ENCODE measurements around the gene RPS6KA5.
"Not testable (repeated sequence)": the region's sequence is repeated elsewhere in the genome, so short reads cannot be mapped to it uniquely, and the experiment has no call there.

Gene RPS6KA5

DNA sequence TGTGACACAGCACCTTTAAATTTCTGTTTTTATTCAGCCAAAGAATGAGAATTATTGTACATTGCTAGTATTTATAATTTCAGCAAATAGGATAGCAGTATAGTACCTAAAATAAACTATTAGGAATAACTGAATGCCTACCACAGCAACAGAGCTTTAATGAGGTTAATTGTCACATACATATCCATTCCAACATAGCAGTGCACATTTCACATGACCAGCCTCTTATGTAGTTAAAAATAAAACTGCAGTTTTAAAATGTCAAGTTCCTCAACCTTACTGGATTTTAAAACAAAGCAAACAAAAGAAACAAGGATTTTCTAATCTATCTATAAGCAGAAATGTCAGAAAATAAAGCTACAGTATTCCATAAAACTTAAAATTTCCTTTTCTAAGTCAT is 193.6 kb downstream of the RPS6KA5 start:
- peak in 2 of 4 experiments; percentile 40 to 58 for DNase-seq

- no peak for DNase-seq
These were observed 195.7 kb downstream of the RPS6KA5 start for GRCh38 chr14:90864741-90865140.

DNA sequence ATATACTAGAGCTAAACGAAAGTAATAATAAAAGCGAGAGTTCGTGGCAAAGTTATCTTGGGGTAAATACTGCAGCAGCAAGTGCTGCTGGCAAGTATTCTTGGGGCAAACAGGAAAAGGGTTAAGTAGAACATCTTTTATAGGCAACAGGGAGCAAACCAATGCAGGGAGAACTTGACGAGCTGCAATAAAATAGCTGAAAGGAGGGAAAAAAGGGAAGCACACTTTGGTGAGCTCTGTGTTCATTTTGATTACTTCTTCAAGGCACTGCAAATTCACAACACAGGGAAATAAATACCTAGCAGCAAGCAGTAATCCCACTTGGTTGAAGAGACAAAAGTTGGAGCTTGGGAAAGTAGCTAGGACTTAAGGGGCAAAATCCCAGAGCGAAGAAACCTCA is 201.9 kb downstream of the RPS6KA5 start:
- DNase-seq = no peak

DNA sequence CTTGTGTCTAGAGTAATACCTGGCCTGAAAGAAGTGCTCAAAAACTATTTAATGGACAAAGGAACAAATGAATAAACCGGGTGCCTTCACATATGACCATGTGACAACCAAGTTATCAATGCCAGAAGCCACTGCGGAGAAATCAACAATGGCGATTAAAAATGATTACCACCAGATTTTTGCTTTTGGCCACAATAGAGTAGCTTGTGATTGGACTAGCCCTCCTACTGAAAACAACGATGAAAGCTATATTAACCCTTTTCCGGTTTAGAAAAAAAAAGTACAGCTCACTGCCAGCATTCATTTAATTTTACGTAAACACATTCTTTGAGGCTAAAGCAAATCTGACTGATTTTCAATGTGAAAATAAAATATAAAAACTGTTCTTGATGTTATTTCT is 202.6 kb downstream of the RPS6KA5 start:
- no peak for DNase-seq

DNA sequence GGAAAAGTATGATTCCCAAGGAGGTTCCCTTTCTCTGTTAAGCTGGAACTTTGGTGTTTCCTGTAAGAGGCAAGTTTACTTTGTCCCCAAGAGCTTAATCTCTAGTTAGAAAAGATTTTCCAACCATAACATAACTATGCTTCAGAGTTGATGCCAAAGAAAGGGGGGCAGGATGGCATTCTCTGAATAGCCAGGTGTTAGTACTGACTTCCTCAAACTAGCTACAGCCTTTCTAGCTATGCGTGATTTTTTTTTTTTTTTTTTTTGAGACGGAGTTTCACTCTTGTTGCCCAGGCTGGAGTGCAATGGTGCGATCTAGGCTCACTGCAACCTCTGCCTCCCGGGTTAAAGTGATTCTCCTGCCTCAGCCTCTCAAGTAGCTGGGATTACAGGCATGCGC is 204.3 kb downstream of the RPS6KA5 start:
- not testable (repeated sequence) for DNase-seq

DNA sequence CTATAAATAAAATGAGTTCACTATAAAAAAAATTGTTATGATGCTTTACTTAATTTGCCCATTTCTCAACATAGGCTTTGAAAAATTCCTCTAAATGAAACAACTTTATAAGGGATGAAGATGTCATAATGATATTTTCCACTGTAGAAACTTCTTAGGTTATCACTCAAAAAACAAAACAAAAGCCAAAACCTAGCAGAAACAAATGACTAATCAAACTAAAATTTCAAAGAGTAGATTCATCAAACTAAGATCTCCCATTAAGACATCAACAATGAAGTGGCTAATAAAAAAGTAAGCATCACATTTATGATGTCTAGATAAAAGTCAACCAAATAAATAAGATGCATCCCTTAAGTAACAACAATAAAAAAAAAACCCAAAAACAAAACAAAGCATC is 207.3 kb downstream of the RPS6KA5 start:
- DNase-seq = no peak

- DNase-seq = no peak
These were observed 209.0 kb downstream of the RPS6KA5 start for GRCh38 chr14:90851327-90852036.

DNA sequence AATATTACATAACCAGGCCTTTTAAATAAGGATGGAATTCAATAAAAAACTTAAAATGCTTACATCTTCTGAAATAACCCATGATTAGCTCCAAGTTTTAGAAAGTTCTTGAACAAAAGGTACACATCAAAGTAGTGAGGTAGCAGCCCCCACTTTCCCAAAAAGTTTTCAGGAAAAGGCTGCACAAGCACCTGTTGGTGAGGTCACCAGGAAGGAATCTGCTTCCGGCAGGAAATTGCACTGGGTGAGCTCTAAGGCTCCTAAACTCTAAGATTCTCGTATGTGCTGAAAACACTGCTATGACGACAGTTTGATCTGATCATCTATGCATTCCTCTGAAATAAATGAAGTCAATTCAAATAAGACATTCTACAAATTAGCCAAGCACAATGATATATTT is 210.0 kb downstream of the RPS6KA5 start:
- no peak for DNase-seq

DNA sequence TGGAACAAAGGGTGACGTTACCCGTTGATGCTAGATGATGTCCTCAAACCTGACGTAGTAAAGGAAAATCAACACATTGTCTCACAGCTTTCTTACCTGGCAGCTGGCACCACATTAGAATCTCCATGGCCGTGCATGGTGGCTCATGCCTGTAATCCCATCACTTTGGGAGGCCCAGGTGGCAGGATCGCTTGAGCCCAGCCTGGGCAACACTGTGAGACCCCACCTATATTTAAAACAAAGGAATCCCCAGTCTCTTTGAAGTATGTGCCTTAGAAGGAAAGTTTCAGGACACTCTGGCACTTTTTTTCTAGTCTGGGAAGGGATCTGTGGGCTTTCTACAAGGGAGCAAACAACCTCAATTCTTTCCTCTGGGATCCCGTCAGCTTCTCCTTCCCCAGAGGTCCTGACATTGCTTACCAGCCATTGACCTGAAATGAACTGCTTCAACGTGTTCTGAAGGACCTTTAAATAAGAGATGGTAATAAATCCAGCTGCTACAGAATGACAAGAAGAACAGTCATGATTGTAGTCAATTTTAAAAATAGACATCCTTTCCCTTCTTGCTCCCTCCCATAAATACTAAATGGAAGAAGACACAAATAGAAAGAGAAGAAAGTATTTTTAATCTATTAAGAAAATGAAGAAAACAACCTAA is 210.5 kb downstream of the RPS6KA5 start:
- no peak for DNase-seq

DNA sequence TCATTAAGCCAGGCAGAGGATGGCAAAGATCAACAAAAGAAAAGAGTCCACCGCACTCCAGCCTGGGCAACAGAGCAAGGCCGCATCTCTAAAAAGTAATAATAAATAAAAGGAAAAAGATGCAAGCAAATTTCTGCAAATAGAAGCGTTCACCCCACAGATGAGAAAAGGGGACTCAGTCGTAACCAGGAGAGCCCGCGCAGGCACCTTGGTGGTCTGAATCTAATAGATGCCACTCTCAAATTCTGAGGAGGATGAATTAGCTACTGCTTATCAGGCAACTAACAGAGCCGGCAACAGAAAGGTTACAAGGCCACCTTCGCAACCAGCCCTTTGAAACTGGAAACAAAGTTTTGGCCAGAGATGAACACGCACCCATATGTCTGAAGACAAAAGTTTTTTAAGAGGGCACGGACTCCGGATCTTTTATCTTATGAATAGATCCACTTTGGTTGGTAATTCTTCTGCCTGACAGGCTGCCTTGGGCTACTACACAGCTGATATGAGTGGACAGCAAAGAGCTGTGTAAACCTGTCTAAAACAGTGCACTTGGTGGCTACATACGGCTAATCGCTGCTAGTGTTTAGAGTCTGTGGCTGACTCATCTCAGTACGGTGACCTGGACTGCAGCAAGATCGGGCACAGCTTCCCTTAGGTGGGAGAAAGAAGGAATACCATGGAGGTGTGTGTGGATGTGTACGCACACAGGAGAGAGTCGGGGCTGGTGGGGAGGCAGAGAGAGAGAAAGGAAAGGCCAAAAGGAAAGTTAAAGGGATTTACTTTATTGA is 211.3 kb downstream of the RPS6KA5 start:
- no peak for DNase-seq

DNA sequence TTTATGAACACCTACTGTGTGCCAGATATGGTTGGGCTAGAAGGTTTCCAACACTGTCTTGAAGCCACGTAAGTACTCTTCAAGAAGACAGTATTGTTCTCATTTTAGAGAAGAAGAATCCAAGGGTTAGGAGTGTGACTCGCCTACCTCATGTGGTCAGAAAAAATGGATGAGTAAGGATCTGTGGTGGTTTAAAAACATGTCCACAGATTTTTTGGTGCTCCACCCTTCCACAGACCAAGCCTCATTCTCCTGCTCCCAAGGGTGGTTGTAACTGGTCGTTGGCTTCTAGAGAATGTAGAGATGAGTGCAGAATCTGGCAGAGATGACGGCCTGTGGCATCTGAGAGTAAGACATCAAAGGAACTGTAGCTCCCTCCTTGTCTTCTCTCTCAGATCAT is 213.9 kb downstream of the RPS6KA5 start:
- DNase-seq = peak in 3 of 4 experiments; percentile 16 to 60 (median 57)

DNA sequence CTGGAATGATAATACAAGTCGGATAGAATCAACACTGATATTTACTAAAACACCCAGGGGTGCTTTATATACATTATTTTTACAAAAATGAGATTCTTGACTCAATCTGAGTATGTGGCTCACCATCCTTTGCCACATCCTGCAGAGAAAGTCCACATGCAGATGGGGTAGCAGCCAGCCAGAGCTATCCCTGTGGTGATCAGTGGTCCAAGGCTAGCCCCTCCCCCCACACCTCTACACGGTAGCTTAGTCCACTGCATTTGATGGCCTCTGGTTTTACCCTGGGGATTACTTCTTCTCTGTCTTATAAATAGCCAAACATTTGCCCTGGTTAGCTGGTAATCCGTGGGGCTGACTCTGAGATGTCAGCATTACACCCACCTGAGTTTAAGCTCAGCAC is 216.1 kb downstream of the RPS6KA5 start:
- DNase-seq = no peak

DNA sequence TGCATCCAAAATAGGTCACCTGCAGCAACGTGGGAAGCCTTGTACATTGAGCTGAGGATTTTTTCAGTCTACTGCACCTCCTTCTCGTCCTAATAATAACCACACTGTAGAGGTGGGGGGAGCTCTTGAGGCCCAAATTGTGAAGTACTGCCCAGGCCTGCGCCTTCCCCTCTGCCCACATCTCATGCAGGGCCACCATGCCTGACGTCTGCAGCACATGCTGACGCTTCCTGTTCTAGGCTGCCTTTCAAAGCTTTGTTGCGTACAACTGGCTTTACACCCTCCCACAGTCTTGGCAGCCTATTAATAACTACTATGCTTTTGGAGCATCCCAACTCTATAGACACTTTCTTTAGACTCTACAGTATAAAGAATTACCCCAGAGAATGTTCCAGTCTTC is 217.7 kb downstream of the RPS6KA5 start:
- peak; percentile 88 to 96 (median 92) for DNase-seq

DNA sequence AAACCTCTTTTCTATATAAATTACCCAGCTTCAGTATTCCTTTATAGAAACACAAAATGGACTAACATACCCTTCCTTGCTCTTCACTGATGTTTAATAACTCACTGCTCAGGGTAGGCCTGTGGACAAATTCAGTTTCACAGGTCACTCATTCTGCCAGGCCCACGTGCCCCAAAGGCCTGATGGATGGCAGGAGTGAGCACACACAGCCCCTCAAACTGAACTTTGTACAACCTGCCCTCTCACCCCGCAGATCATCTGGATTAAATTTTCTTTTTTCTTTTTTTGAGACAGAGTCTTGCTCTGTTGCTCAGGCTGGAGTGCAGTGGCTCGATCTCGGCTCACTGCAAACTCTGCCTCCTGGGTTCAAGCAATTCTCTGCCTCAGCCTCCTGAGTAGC is 219.8 kb downstream of the RPS6KA5 start:
- not testable (repeated sequence) for DNase-seq

- no peak for DNase-seq
These were observed 220.6 kb downstream of the RPS6KA5 start for GRCh38 chr14:90839889-90840266.

DNA sequence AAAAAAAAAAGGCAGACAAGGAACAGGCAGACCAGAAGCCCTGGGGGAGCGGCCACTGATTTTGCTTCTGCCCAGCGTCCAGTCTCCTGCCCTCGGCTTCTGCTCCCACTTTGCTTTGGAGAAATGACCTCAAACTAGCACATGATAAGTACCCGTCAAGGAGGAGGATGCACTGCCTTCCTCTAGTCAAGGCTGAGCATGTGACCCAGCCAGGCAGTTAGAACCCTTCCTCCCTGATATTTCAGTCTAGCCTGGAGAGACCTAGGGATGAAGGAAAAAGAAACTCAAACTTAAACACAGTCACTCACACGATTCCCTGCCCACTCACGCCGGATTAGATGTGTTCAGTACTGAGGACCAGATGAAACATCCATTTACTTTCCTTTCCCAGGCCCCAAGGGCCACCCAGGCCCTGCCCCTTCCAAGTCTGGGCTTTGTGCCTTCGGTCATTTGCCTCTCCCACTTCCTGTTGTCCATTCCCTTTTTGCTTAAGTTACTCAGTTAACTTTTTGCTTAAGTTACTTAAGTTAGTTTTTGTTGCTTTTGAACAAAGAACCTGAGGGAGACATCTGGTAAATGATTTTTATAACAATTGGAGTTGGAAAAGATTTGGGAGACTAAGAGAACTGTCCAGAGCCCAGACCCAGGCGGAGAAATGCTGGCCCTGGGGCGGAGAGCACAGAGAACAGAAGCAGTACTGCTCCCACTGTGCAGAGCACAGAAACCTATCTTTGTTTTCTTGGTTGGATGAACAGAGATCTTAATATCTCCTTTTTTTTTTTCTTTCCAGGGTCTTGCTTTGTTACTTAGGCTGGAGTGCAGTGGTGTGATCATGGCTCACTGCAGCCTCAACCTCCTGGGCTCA is 221.2 kb downstream of the RPS6KA5 start:
- DNase-seq = peak; percentile 74 to 88 (median 80)

DNA sequence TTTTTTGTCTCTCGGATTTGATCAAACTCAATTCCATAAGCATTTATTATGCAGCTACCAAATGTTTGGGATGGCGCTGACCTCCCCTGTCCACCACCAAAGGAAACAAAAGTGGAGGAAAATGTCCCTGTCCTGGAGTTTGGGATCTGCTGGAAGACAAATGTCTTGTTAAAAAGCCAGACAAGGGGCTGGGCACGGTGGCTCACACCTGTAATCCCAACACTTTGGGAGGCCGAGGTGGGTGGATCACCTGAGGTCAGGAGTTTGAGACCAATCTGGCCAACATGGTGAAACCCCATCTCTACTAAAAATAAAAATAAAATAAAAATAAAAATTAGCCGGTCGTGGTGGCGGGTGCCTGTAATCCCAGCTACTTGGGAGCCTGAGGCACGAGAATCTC is 221.9 kb downstream of the RPS6KA5 start:
- not testable (repeated sequence) for DNase-seq

GRCh38 chr14:90837355-90837754 is 223.1 kb downstream of the RPS6KA5 start:
- no peak for DNase-seq

GRCh38 chr14:90836692-90837063 is 223.8 kb downstream of the RPS6KA5 start:
- no peak for DNase-seq

- DNase-seq = peak in 2 of 4 experiments; percentile 23 to 30
These were observed 228.6 kb downstream of the RPS6KA5 start for GRCh38 chr14:90831821-90832220.

- no peak for DNase-seq
These were observed 229.3 kb downstream of the RPS6KA5 start for GRCh38 chr14:90830931-90831701.

DNA sequence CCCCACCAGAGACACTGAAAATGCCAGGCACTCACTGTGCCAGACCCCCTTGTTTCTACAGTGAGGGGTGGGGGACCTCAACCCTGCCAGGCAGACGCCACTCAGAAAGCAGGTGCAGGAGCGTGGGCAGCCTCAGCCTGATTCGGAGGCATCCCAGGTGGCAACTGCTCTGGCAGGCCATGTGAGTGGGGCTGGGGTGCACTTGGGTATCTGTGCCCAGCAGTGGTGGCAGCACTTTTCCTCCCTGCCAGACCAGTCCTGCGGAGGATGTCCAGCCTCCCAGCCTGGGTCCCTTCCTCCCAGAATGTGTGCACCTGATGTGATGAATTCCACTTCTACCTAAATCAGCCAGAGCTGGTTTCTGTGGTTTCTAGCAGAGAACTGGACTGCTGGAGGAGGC is 230.8 kb downstream of the RPS6KA5 start:
- DNase-seq = no peak
